ENCODE results near the gene B4GALT5.

DNA sequence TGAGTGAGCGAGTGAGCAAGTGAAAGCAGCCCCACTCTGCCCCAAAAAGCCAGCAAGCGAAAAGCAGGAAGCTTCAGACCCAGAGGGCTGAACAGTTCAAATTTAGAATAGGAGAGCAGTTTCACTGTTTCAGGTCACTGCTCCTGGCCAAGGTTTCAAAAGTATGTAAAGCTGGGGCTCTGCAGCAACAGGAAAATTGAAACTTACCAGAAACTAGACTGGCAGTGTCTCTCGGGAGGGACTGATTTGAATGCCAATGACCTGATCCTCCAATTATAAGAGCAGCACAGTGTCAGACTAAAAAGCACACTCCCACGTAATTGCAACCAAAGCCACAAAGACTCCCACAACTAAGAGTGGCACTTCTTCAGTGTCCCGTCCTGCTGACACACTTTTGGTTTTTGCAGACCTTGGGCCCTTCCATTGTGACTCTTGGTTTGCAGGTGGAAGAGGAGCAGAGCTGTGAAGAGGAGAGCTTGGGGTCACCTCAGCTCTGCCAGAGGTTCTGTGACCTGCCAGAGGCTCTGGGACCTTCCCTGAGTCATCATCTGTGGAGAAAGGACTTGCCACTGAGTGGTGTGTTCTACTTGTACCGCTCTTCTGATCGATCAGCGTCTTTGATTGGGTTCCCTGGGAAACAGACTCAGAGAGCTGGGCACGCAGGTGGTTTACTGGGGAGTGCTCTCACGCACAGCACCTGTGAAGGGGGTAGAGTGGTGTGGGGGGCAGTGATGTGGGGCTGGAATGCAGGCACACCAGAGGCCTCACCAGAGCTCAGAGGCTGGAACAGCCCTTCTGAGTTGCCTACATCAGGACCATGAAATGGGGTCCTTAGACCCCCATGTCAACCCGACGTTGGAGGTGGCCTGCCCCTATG is 93.1 kb downstream of the B4GALT5 start:
- TF ChIP-seq POLR2A (IDR thresholded peaks at IDR 0.05; ENCODE audit: borderline replicate concordance, extremely low read depth, insufficient read depth, insufficient read length) (no peak), POLR2AphosphoS5 (IDR thresholded peaks at IDR 0.05; ENCODE audit: low read depth, low read length) (no peak), EZH2 (IDR thresholded peaks at IDR 0.05) (no peak), FOSL1 (IDR thresholded peaks at IDR 0.05; ENCODE audit: low read depth) (no peak), CEBPB (IDR thresholded peaks at IDR 0.05; ENCODE audit: low read depth) (no peak), EGR1 (IDR thresholded peaks at IDR 0.05; ENCODE audit: low read depth) (no peak)
- TF ChIP-seq, protein P1, sequence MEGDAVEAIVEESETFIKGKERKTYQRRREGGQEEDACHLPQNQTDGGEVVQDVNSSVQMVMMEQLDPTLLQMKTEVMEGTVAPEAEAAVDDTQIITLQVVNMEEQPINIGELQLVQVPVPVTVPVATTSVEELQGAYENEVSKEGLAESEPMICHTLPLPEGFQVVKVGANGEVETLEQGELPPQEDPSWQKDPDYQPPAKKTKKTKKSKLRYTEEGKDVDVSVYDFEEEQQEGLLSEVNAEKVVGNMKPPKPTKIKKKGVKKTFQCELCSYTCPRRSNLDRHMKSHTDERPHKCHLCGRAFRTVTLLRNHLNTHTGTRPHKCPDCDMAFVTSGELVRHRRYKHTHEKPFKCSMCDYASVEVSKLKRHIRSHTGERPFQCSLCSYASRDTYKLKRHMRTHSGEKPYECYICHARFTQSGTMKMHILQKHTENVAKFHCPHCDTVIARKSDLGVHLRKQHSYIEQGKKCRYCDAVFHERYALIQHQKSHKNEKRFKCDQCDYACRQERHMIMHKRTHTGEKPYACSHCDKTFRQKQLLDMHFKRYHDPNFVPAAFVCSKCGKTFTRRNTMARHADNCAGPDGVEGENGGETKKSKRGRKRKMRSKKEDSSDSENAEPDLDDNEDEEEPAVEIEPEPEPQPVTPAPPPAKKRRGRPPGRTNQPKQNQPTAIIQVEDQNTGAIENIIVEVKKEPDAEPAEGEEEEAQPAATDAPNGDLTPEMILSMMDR (IDR thresholded peaks at IDR 0.05 in 2 of 3, conservative IDR thresholded peaks at IDR 0.05 in 1 of 3; ENCODE audit: borderline replicate concordance in 1 of 3, insufficient read depth in 1 of 3, low read depth in 2 of 3, low read length in 2 of 3): no peak
- TF ChIP-seq, protein P2, sequence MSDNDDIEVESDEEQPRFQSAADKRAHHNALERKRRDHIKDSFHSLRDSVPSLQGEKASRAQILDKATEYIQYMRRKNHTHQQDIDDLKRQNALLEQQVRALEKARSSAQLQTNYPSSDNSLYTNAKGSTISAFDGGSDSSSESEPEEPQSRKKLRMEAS (IDR thresholded peaks at IDR 0.05): no peak
